Gastrocnemius medialis (tissue), 4 donors: ENCODE measurements around the gene TMEM150A. TPM values are rescaled to one million over a fixed set of nuclear protein-coding genes. Genes with fewer than 3 reads are reported as not detected.
"Not testable (repeated sequence)": the region's sequence is repeated elsewhere in the genome, so short reads cannot be mapped to it uniquely, and the experiment has no call there.

Experiments
- ATAC-seq, 2 donors: fragments of 150-250 bp; one replicate each; pipeline ENCODE4 v1.9.1; 2016
- DNase-seq, 2 donors: peaks; one replicate each; pipeline ENCODE4 v3.0.0-alpha.2; 2019
- H3K27ac ChIP-seq, 4 donors: fragments of 200-600 bp; sonication (generic); 1 replicate in 1 of 4; 2 replicates in 3 of 4; pipeline ENCODE4 v1.5.1; 2016 to 2018; ENCODE audit warnings: mild to moderate bottlenecking in 2 of 4, moderate library complexity in 1 of 4
- H3K27me3 ChIP-seq, 3 donors: fragments of 200-600 bp; sonication (generic) in 2 of 3; 1 replicate in 1 of 3; 2 replicates in 2 of 3; pipeline versions ENCODE4 v1.5.1 to v1.6.0; 2016 to 2019; ENCODE audit warnings: mild to moderate bottlenecking in 1 of 3, moderate library complexity in 1 of 3
- H3K36me3 ChIP-seq, 2 donors: fragments of 200-600 bp; sonication (generic) in 1 of 2; one replicate each; pipeline ENCODE4 v1.5.1; 2017 to 2018
- H3K4me1 ChIP-seq, 2 donors: fragments of 200-600 bp; sonication (generic) in 1 of 2; one replicate each; pipeline ENCODE4 v1.5.1; 2016 to 2017; ENCODE audit warnings: mild to moderate bottlenecking in 2 of 2
- H3K4me3 ChIP-seq, 4 donors: fragments of 200-600 bp; sonication (generic) in 3 of 4; 1 replicate in 1 of 4; 2 replicates in 3 of 4; pipeline ENCODE4 v1.5.1; 2016 to 2019; ENCODE audit warnings: mild to moderate bottlenecking in 2 of 4
- H3K9me3 ChIP-seq, 3 donors: fragments of 200-600 bp; sonication (generic) in 2 of 3; 1 replicate in 1 of 3; 2 replicates in 2 of 3; pipeline ENCODE4 v1.5.1; 2016 to 2019
- CTCF ChIP-seq, 5 experiments: fragments of 450-650 bp in 3 of 5; fragments of 200-600 bp in 2 of 5; sonication (generic) in 2 of 5; IDR thresholded peaks in 4 of 5; conservative IDR thresholded peaks in 1 of 5; 1 replicate in 4 of 5; 2 replicates in 1 of 5; pipeline ENCODE4 v1.5.1; 2016 to 2019; ENCODE audit warnings: antibody characterized with exemption in 5 of 5, mild to moderate bottlenecking in 3 of 5, moderate library complexity in 3 of 5
- POLR2A ChIP-seq, 2 donors: fragments of 450-650 bp; IDR thresholded peaks; one replicate each; pipeline ENCODE4 v1.6.1; 2017; ENCODE audit warnings: antibody characterized with exemption in 2 of 2, mild to moderate bottlenecking in 2 of 2, moderate library complexity in 2 of 2
- in situ Hi-C, 4 donors: fragments of 200-750 bp; cut with MboI; loops; one replicate each; pipeline versions ENCODE4 v1.15.0 to v1.8.0; 2017; ENCODE audit warnings: low sequenced_read_pairs in 4 of 4
- intact Hi-C: fragments of 100-400 bp; cut with DNase I; formaldehyde crosslinking; loops from one replicate; pipeline ENCODE4 v1.15.1; 2023; ENCODE audit warnings: low total_unique reads
- total RNA-seq, 4 donors: library from RNA; depleted of rRNA; stranded (reverse); fragments of >200 nt; gene quantifications; one replicate each; pipeline versions ENCODE4 v1.1.0 to v1.2.3, GENCODE V29; 2016

Gene TMEM150A
- total RNA-seq, 4 donors from 2014 or later, result 44.4 to 102 (median 80.7) TPM

GRCh38 chr2:85564144-85564563 is 38.3 kb downstream of the TMEM150A start:
- intact Hi-C loops, result loop anchor here (5.0 kb wide), 1 partner anchor 38 kb away; the partner anchor contains the start of gene TMEM150A
- ATAC-seq (no peak), DNase-seq (no peak)
- Histone ChIP-seq H3K9me3 (no peaks in the 10 kb centered on the region), H3K4me1 (peaks cover 22% of the 10 kb centered on the region in 2 donors), H3K27ac (no peak overlapping the region), H3K4me3 (no peak overlapping the region), H3K27me3 (no peaks in the 10 kb centered on the region), H3K36me3 (no peaks in the 10 kb centered on the region)
- TF ChIP-seq POLR2A (IDR thresholded peaks at IDR 0.05) (no peak), CTCF (IDR thresholded peaks at IDR 0.05 in 4 of 5, conservative IDR thresholded peaks at IDR 0.05 in 1 of 5) (no peak)
- in situ Hi-C loops, result no loop called here

- TF ChIP-seq POLR2A (IDR thresholded peaks at IDR 0.05) (peak; percentile 81 to 83), CTCF (IDR thresholded peaks at IDR 0.05 in 4 of 5, conservative IDR thresholded peaks at IDR 0.05 in 1 of 5) (peak in 3 of 5 experiments; percentile 27 to 58 (median 55))
- in situ Hi-C loops, result no loop called here
- DNase-seq, result peak; percentile 90 to 96
These were observed 41.0 kb downstream of the TMEM150A start, which contains the start of gene GGCX for GRCh38 chr2:85561280-85562212. TSS of gene GGCX (minus strand) at chr2:85561493. CDS start at chr2:85561428, 65 bp downstream.

GRCh38 chr2:85560812-85561279 is 41.7 kb downstream of the TMEM150A start:
- no peak for DNase-seq
- H3K4me3 ChIP-seq, result peak overlapping the region; percentile 69 to 93 (median 90)
- H3K9me3 ChIP-seq, result no peaks in the 10 kb centered on the region
- peaks cover 22 to 24% of the 10 kb centered on the region in 2 donors for H3K4me1 ChIP-seq
- peaks cover 0 to 20% of the 10 kb centered on the region in 2 donors for H3K36me3 ChIP-seq
- TF ChIP-seq POLR2A (IDR thresholded peaks at IDR 0.05) (no peak), CTCF (IDR thresholded peaks at IDR 0.05 in 4 of 5, conservative IDR thresholded peaks at IDR 0.05 in 1 of 5) (no peak)
- in situ Hi-C loops, result no loop called here
- peak in 1 of 2 donors; percentile 16 for ATAC-seq
- intact Hi-C loops, result loop anchor here (5.0 kb wide), 1 partner anchor 41 kb away; the partner anchor contains the start of gene TMEM150A
- H3K27me3 ChIP-seq, result no peaks in the 10 kb centered on the region
- peak overlapping the region; percentile 91 to 95 (median 93) for H3K27ac ChIP-seq

More at GRCh38 chr2:85561280-85562212, 41.0 kb downstream of the TMEM150A start, which contains the start of gene GGCX:
- intact Hi-C loops, result loop anchor here (5.0 kb wide), 1 partner anchor 41 kb away; the partner anchor contains the start of gene TMEM150A
- ATAC-seq, result peak; percentile 90 to 92
- H3K27me3 ChIP-seq, result no peaks in the 10 kb centered on the region
- no peaks in the 10 kb centered on the region for H3K9me3 ChIP-seq
- peak within 1 kb of the TSS; percentile 69 to 93 (median 90) for H3K4me3 ChIP-seq
- H3K4me1 ChIP-seq, result peaks cover 22 to 24% of the 10 kb centered on the region in 2 donors
- H3K27ac ChIP-seq, result peak within 1 kb of the TSS; percentile 91 to 95 (median 93)
- H3K36me3 ChIP-seq, result peaks cover 0 to 13% of the 10 kb centered on the region in 2 donors

GRCh38 chr2:85560403-85560726 is 42.1 kb downstream of the TMEM150A start:
- intact Hi-C loops, result loop anchor here (5.0 kb wide), 1 partner anchor 42 kb away; the partner anchor contains the start of gene TMEM150A
- in situ Hi-C loops, result not testable (repeated sequence)

More at GRCh38 chr2:85560403-85560726, 42.1 kb downstream of the TMEM150A start:
- not testable (repeated sequence) for ATAC-seq, DNase-seq, H3K9me3 ChIP-seq, H3K27me3 ChIP-seq
- Histone ChIP-seq H3K36me3 (peaks cover 0 to 22% of the 10 kb centered on the region in 2 donors), H3K4me3 (peak overlapping the region; percentile 69 to 93 (median 90)), H3K27ac (peak overlapping the region in 3 of 4 donors; percentile 91 to 95 (median 91)), H3K4me1 (peaks cover 22 to 24% of the 10 kb centered on the region in 2 donors)
